Measurements from ENCODE around the gene BCAP31. TPM values are rescaled to one million over a fixed set of nuclear protein-coding genes. Genes with fewer than 3 reads are reported as not detected.

Gene BCAP31
- total RNA-seq, 1 donor = 127 TPM

GRCh38 chrX:153728951-153729631 lies 4.9 kb upstream of the BCAP31 start:
- no peak for DNase-seq (ENCODE audit: low read depth)
- H3K4me3 ChIP-seq (ENCODE audit: low read depth, low read length) = no peak overlapping the region
- TF ChIP-seq CTCF (IDR thresholded peaks at IDR 0.05; ENCODE audit: insufficient read depth, low read depth, low read length) = no peak

GRCh38 chrX:153728095-153728494 lies 3.9 kb upstream of the BCAP31 start:
- no peak for DNase-seq (ENCODE audit: low read depth)
- TF ChIP-seq CTCF (IDR thresholded peaks at IDR 0.05; ENCODE audit: insufficient read depth, low read depth, low read length) = no peak
- H3K4me3 ChIP-seq (ENCODE audit: low read depth, low read length) = no peak overlapping the region

GRCh38 chrX:153727123-153727931 lies 3.1 kb upstream of the BCAP31 start:
- TF ChIP-seq CTCF (IDR thresholded peaks at IDR 0.05; ENCODE audit: insufficient read depth, low read depth, low read length) = no peak
- H3K4me3 ChIP-seq (ENCODE audit: low read depth, low read length) = peak overlapping the region; percentile 37
- DNase-seq (ENCODE audit: low read depth) = peak; percentile 18

GRCh38 chrX:153726286-153727122 lies 2.3 kb upstream of the BCAP31 start:
- TF ChIP-seq CTCF (IDR thresholded peaks at IDR 0.05; ENCODE audit: insufficient read depth, low read depth, low read length) = no peak

GRCh38 chrX:153725832-153726285 lies 1.7 kb upstream of the BCAP31 start:
- TF ChIP-seq CTCF (IDR thresholded peaks at IDR 0.05; ENCODE audit: insufficient read depth, low read depth, low read length) = no peak
- no peak for DNase-seq (ENCODE audit: low read depth)

More at GRCh38 chrX:153726286-153727122, 2.3 kb upstream of the BCAP31 start:
- H3K4me3 ChIP-seq (ENCODE audit: low read depth, low read length) = peak overlapping the region; percentile 37
- DNase-seq (ENCODE audit: low read depth) = peak; percentile 72

GRCh38 chrX:153725039-153725831 lies 1.0 kb upstream of the BCAP31 start:
- TF ChIP-seq CTCF (IDR thresholded peaks at IDR 0.05; ENCODE audit: insufficient read depth, low read depth, low read length) = no peak

More at GRCh38 chrX:153725832-153726285, 1.7 kb upstream of the BCAP31 start:
- peak overlapping the region; percentile 37 for H3K4me3 ChIP-seq (ENCODE audit: low read depth, low read length)

More at GRCh38 chrX:153725039-153725831, 1.0 kb upstream of the BCAP31 start:
- DNase-seq (ENCODE audit: low read depth) = no peak
- peak overlapping the region; percentile 56 for H3K4me3 ChIP-seq (ENCODE audit: low read depth, low read length)

Measured in fibroblast of villous mesenchyme (primary cell).